Stimulated activated CD4-positive, alpha-beta T cell treated with anti-CD3 and anti-CD28 coated beads, Interleukin-2, amount 100 ng/mL, for 4 hours (primary cell): ENCODE measurements around the gene AIFM1.
A peak's percentile ranks its signal among the peaks of the same experiment; 100 is the strongest.
"Not testable (repeated sequence)": the region's sequence is repeated elsewhere in the genome, so short reads cannot be mapped to it uniquely, and the experiment has no call there.

Experiments
- DNase-seq: peaks from one replicate; pipeline ENCODE4 v3.0.0-alpha.2; 2020; ENCODE audit warnings: low read depth

The AIFM1 gene

DNA sequence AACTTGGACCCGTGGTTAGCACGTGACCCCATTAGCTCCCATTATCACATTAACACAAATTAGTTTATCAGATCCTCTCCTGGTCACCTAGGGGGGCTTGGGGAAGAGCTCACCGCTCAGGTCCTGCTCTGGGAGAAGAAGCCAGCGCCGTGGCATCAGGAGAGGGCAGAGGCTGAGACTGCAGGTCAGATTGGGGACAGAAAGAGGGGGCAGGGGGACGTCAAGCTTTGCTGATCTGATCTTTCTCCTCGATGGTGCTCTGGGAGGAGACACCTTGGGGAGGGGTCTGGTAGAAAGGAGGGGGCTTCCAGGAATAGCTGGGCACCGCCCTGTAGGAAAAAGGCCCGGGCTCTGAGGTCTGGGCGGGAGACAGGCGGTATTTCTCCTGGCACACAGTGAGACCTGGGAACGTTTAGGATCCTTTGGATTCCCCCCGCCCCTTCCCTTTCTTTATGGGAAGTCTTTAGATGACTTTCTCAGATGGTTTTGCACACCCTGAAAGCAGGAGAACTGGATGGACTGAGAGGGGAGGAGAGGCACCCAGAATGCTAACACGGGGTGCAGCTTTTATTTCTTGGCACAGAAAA lies 46.2 kb downstream of the AIFM1 start:
- no peak for DNase-seq

DNA sequence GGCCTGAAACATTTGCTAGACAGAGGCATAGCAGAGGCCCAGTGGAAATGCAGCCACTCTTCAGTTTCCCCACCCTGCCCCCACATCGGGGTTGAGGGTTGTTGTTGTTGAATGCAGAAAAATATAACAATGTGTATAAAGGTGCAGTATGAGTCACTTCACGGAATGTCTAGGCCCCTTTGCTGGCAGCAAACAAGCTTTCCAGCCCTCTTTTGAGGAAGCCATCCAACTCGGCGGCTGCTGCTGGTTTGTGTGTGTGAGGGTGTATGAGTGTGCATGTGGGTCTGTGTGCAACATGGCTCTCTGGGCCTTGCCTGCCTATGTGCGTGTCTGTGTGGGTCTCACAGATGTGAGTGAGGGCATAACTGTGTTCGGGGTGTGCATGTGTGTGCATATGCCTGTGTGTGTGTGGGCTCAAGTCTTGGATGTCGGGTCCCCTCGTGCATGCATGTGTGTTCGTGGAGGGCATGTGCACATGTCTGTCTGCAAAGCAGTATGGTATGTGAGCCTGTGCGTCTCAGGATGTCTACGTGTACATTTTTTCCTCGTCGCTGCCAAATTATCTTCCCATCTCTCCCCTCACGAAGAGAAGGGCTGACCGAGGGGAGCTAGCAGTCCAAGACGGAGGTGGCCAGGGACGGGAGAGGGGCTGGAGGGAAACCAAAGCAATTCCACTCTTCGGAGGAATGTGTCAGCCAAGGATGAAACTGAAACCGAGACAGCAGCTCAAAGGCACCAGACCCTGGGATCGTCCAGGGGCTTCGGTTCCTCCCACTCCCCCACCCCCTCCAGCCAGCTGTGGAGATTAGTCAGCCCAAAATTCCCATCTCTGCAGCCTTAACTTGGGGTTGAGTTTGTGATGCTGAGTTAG lies 47.0 kb downstream of the AIFM1 start:
- DNase-seq = no peak

DNA sequence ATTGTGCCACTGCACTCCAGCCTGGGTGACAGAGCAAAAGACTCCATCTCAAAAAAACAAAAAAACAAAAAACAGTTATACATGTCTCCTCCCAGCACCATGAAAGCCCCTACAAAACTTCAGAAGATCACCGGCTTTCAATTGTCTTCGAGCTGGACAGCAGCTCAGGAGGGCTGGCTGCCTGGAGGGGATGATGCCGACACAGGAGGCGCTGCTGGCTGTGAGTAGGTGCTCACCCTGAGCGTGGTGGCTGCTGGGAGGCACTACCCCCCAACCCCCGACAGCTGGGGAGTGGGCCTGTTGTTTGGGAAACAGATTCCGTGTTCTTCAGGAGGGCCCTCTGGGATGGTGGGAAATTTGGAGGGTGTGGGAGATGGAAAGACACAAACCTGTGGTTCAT lies 48.5 kb downstream of the AIFM1 start:
- DNase-seq = no peak

GRCh38 chrX:130115119-130115885 lies 50.3 kb downstream of the AIFM1 start:
- DNase-seq = not testable (repeated sequence)

- DNase-seq = no peak
Measured at GRCh38 chrX:130114141-130114588, 51.5 kb downstream of the AIFM1 start.

DNA sequence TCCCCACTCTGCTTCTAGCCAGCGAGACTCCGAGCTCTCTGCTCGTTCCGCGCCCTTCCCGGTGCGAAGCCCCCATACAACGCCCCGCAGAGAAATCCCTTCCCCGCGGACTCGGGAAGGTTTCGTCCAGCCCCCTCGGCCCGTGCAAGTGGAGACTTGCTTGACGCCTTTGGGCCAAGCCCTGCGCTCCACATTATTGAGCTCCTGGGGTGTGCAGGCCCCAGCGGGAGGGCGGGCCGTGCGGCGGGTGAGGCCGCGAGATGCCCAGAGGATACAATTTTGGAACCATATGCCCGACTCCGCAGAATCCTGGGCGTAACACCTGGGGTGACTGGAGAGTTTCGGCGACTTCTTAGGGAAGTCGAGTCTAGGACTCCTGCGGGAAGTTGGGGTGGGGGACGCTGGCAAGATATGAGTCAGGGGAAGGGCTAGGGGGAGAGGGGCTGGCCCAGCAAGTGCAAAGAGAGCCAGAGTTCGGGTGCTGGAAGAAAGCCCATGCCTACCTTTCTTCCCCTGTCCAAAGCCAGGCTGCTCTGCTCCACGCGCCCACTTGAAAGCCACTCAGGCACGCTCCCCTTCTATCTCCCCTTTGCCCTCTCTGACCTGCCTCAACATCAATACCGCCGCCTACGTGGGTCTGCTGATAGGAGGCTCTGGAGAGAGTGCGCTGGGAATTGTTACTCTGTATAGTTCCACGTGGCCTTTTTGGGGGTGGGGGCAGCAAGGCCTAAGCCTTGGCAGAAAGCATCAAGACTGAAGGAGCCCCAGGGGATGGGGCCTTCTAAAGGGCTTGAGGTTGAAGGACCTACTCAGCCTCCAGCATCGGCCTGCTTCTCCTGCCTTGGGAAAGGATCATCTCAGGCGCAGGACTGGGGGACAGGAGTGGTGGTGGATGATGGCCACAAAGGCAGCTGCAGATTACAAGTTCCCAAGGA lies 54.2 kb downstream of the AIFM1 start:
- no peak for DNase-seq

DNA sequence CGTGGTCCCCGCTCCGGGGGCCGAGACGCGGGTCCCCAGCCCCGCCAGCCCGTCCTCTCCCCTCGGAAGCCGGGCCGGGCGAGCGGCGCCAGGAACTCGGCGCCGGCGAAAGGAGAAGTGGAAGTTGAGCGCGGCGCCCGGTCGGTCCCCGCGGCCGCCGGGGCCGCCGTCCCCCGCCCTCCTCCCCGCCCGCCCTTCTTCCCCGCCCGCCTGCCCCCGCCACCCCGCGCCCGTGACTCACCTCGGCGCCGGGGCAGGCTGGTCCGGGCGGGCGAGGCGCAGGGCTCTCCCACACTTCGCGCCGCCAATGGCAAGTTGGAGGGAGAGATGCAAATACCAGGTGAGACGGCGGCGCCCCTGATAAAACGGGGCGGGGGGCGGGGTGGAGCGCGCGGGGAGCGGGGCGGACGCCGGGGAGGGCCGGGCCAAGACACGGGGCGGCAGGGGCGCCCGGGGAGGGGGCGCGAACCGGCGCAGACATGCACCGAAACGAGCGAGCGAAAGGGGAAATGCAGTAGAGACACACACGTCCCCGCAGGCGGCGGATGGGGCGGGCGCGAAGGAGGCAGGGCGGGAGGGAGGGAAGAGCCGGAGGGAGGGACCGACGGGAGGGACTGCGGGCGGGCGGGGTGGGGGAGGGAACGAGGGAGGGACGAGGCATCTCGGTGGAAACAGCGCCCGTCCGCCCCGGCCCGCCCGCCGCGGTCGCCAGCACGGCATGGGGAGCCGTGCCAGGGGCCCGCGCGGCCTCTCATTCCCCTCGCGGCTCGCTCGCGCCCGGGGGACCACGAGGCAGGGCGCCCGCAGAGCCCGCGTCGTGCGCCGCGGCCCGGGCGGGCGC lies 55.0 kb downstream of the AIFM1 start, which contains the start of gene ELF4:
ELF4 (minus strand) TSS at position 119 of the 841 bp plus-strand sequence. CDS start 29,167 bp downstream, outside the sequence.
- DNase-seq = peak; percentile 61

DNA sequence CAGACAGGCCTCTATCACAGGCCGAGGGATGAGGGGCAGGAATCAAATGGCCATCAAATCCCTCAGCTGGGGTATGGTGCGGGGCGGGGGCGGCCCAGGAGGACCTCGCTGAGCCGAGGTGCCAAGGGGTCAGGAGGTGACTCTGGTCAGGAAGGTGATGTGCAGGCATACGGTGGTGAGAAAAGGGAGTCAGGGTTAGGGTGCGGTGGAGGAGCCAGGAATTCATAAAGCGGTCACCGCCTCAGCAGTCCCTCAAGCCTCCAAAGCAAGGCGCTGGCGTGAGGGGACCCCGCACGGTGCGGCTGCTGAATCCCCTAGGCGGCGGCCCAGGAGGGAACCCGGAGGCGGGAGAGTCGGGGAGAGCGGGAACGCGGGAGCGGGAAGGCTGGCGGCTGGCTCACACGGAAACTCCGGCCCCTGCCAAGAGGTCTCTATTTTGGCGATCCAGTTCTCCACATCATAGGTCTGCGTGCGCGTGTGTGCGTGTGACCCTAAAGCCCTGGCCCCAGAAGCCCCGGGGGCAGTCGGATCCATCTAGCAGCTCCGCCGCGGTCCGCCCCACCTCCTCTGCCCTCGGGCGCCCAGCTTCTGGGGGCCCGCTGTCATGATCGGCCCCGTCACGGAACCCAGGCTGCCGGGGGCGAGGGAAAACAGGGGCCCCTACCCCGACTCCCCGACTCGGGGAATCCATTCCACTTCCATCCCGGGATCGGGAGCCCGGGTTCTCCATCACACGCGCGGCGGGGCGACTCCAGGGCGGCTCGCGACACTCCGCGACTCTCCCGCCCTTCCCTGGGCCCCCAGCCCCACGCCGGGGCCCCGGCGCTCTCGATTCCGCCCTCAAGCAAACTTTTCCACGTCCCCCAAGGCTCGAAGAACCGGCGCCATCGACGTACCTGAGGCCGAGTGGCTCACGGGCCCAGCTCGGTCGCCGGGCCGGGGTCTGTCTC lies 55.9 kb downstream of the AIFM1 start:
- no peak for DNase-seq

GRCh38 chrX:130108647-130109428 lies 56.8 kb downstream of the AIFM1 start:
- DNase-seq = no peak

GRCh38 chrX:130106071-130106470 lies 59.6 kb downstream of the AIFM1 start:
- DNase-seq = no peak

DNA sequence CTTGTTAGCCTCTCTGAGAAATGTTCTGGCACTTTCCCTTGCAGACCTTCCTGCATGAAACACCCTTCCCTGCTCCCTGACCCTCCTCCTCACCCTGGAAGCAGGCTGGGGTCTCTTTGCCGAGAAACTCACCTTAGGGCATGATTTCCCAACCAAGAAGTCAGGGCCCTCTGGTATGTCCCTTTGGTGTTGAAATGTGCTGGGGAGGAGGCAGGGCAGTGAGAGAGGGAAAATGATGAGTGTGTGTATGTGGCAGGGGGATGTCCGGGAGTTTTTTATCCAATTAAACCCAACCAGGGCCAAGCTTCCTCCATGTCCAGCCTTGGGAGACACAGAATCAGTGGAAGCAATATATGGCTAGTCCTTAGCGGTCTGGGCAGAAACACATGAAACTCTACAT lies 60.4 kb downstream of the AIFM1 start:
- no peak for DNase-seq

DNA sequence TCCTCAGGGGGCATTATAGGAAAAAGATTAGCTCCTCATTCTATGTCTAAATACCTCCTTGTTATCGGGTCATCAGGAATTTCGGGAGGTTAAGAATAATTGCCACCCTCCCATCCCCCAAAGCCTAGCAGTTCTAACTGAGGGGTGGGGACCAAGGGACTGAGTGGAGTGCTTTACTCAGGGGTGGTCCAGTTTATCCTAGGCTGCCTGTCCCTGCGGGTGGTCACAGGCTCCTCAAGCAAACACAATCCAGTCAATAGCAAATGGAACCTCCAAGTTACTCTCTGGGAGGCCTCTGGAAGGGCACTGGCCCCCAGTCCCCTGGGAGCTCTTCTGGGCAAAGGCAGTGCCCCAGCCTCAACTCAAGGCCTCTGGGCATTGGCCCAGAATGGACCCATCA lies 62.0 kb downstream of the AIFM1 start:
- DNase-seq = no peak

GRCh38 chrX:130100180-130100579 lies 65.5 kb downstream of the AIFM1 start:
- DNase-seq = no peak

GRCh38 chrX:130098210-130098552 lies 67.5 kb downstream of the AIFM1 start:
- DNase-seq = no peak

- DNase-seq = no peak
Measured at GRCh38 chrX:130097507-130098209, 68.0 kb downstream of the AIFM1 start.

GRCh38 chrX:130095249-130096030 lies 70.2 kb downstream of the AIFM1 start:
- no peak for DNase-seq

- no peak for DNase-seq
Measured at GRCh38 chrX:130094696-130095095, 70.9 kb downstream of the AIFM1 start.
